HepG2 (cell line): Measurements from ENCODE around the gene ATRIP. TPM values are rescaled to one million over a fixed set of nuclear protein-coding genes. Genes with fewer than 3 reads are reported as not detected.
A peak's percentile ranks its signal among the peaks of the same experiment; 100 is the strongest.

Experiments
- ARNT2 ChIP-seq: sonication (generic); formaldehyde crosslinking; IDR thresholded peaks from 2 replicates; pipeline ENCODE4 v1.8.0; 2022; ENCODE audit warnings: mild to moderate bottlenecking, low read depth, missing genetic modification reagents, moderate library complexity
- ARNTL ChIP-seq: sonication (generic); formaldehyde crosslinking; IDR thresholded peaks from 2 replicates; pipeline ENCODE4 v1.4.0; 2020; ENCODE audit warnings: mild to moderate bottlenecking, missing genetic modification reagents
- CHD4 ChIP-seq: fragments of 200-600 bp; sonication (generic); IDR thresholded peaks from 2 replicates; pipeline ENCODE4 v1.7.0; 2017; ENCODE audit warnings: mild to moderate bottlenecking, low read length, borderline replicate concordance
- NCOA5 ChIP-seq: sonication (generic); formaldehyde crosslinking; IDR thresholded peaks from 2 replicates; pipeline ENCODE4 v1.4.0; 2020; ENCODE audit warnings: missing genetic modification reagents
- NFE2L2 ChIP-seq: fragments of 150-350 bp; IDR thresholded peaks from 2 replicates; pipeline ENCODE4 v1.6.1; 2014; ENCODE audit warnings: low read length
- SMARCE1 ChIP-seq: fragments of 450-650 bp; IDR thresholded peaks from 2 replicates; pipeline ENCODE4 v1.6.1; 2017; ENCODE audit warnings: borderline replicate concordance
- STAT5B ChIP-seq: sonication (generic); formaldehyde crosslinking; IDR thresholded peaks from 2 replicates; pipeline ENCODE4 v1.4.0; 2020; ENCODE audit warnings: missing genetic modification reagents
- U2AF2 ChIP-seq: fragments of 200-400 bp; formaldehyde crosslinking; IDR thresholded peaks from 2 replicates; pipeline ENCODE4 v1.6.1; 2017; ENCODE audit warnings: low read depth, mild to moderate bottlenecking, low read length
- ZNF256 ChIP-seq: sonication (generic); formaldehyde crosslinking; conservative IDR thresholded peaks from 2 replicates; pipeline ENCODE4 v1.4.0; 2020; ENCODE audit warnings: missing genetic modification reagents
- ZNF530 ChIP-seq: sonication (generic); formaldehyde crosslinking; IDR thresholded peaks from 2 replicates; pipeline ENCODE4 v1.5.0; 2020; ENCODE audit warnings: low read depth, mild to moderate bottlenecking, missing genetic modification reagents
- ZNF678 ChIP-seq: sonication (generic); formaldehyde crosslinking; IDR thresholded peaks from 2 replicates; pipeline ENCODE4 v1.4.0; 2020; ENCODE audit warnings: mild to moderate bottlenecking, missing genetic modification reagents
- polyA plus RNA-seq, 8 experiments: library from polyadenylated mRNA; depleted of rRNA in 3 of 8; stranded (reverse) in 7 of 8; unstranded in 1 of 8; fragments of >200 nt; fragmentation: Illumina TruSeq in 4 of 8; extraction: Trizol in 4 of 8; gene quantifications; 2 replicates each; pipeline versions ENCODE4 v1.2.1 to v1.2.3, GENCODE V29; 2011 to 2016; ENCODE audit warnings: low read depth in 4 of 8, missing spikeins in 1 of 8, mixed read lengths in 1 of 8; ENCODE audit not compliant: insufficient read depth in 1 of 8
- total RNA-seq, 5 experiments: library from RNA; depleted of rRNA; stranded (reverse); fragments of >200 nt; fragmentation: Illumina TruSeq; extraction: Trizol; gene quantifications; 2 replicates each; pipeline ENCODE4 v1.2.3, GENCODE V29; 2016; ENCODE audit warnings: low read depth in 1 of 5
- TF ChIP-seq, protein P1 (sequence below): sonication (generic); formaldehyde crosslinking; IDR thresholded peaks from 2 replicates; pipeline ENCODE4 v1.9.0; 2021; ENCODE audit warnings: missing genetic modification reagents, borderline replicate concordance
- TF ChIP-seq, protein P2 (sequence below): sonication (generic); formaldehyde crosslinking; IDR thresholded peaks from 2 replicates; pipeline ENCODE4 v1.8.0; 2022; ENCODE audit warnings: missing genetic modification reagents, low read depth, mild to moderate bottlenecking, borderline replicate concordance
- TF ChIP-seq, protein P3 (sequence below), 2 experiments: fragments of 450-650 bp in 1 of 2; sonication (generic) in 1 of 2; formaldehyde crosslinking; IDR thresholded peaks; 2 replicates each; pipeline versions ENCODE4 v1.5.0 to v1.8.0; 2020 to 2022; ENCODE audit warnings: mild to moderate bottlenecking in 1 of 2, missing genetic modification reagents in 1 of 2
- TF ChIP-seq, protein P4 (sequence below): sonication (generic); formaldehyde crosslinking; IDR thresholded peaks from 2 replicates; pipeline ENCODE4 v1.5.1; 2020; ENCODE audit warnings: mild to moderate bottlenecking, missing genetic modification reagents, borderline replicate concordance
- TF ChIP-seq, protein P5 (sequence below): sonication (generic); formaldehyde crosslinking; IDR thresholded peaks from 2 replicates; pipeline ENCODE4 v1.4.0; 2020; ENCODE audit warnings: mild to moderate bottlenecking, missing genetic modification reagents, borderline replicate concordance
- TF ChIP-seq, protein P6 (sequence below): sonication (generic); formaldehyde crosslinking; IDR thresholded peaks from 2 replicates; pipeline ENCODE4 v1.4.0; 2020; ENCODE audit warnings: mild to moderate bottlenecking, missing genetic modification reagents

Gene ATRIP
- total and polyA plus RNA-seq, 2 of the 13 experiments (the other 11 are each of a cell fraction or from before 2014, with no cell fraction given), result 5.1 to 12.5 TPM

DNA sequence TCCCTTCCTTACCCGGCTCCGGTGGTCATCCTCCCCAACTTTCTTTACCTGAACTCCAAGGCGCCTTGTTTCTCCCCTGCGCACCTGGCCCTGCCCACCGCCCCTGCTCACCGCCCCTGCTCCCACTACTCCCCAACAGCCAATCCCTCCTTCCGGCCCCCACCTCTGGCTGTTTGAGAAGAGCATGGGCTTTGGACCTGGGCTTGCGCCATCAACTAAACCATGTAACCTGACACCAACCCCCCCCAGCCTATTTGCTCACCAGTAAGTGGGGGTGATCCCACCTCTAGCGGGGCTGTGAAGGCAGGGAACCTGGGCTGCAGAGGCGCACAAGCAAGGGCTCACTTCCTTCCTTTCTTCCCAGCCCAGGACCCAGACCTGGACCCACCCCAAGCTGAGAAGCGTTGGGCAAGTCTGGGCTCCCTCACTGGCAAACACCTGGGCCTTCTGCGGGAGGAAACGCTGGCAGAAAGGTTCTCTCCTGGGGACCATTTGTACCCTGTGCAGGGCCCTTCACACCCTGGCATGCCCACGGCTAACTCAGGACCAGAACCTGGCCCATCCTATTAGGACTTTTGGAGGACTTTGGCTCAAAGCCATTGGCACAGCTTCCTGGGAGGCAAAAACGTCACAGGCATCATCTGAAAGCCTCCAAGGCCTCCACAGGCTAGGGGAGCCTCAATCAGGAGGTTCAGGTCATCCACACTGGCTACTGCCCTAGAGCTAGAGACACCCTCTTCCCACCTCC is 16.4 kb upstream of the ATRIP start, which contains the start of gene PLXNB1 (continued):
- TF ChIP-seq, protein P1, sequence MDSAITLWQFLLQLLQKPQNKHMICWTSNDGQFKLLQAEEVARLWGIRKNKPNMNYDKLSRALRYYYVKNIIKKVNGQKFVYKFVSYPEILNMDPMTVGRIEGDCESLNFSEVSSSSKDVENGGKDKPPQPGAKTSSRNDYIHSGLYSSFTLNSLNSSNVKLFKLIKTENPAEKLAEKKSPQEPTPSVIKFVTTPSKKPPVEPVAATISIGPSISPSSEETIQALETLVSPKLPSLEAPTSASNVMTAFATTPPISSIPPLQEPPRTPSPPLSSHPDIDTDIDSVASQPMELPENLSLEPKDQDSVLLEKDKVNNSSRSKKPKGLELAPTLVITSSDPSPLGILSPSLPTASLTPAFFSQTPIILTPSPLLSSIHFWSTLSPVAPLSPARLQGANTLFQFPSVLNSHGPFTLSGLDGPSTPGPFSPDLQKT (CRISPR knock-in tag), result no peak
- TF ChIP-seq, protein P2, sequence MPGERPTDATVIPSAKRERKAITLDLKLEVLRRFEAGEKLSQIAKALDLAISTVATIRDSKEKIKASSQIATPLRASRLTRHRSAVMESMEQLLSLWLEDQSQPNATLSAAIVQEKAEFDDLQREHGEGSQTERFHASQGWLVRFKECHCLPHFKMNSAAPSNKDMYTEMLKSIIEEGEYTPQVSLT (CRISPR knock-in tag), result no peak
- TF ChIP-seq, protein P3, sequence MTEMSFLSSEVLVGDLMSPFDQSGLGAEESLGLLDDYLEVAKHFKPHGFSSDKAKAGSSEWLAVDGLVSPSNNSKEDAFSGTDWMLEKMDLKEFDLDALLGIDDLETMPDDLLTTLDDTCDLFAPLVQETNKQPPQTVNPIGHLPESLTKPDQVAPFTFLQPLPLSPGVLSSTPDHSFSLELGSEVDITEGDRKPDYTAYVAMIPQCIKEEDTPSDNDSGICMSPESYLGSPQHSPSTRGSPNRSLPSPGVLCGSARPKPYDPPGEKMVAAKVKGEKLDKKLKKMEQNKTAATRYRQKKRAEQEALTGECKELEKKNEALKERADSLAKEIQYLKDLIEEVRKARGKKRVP (CRISPR knock-in tag; IDR thresholded peaks at IDR 0.05), result peak in 1 of 2 experiments; percentile 90; a peak in 2 of 4 replicates
- TF ChIP-seq CHD4 (no peak), STAT5B (CRISPR knock-in tag) (no peak), NFE2L2 (no peak), NCOA5 (no peak), ZNF678 (0 out of 2 replicates have a peak, but pooled peaks have one; percentile 61), ARNT2 (CRISPR knock-in tag) (peak; percentile 42; the same call in 1 of the 2 replicates), ARNTL (peak; percentile 95), SMARCE1 (no peak), U2AF2 (no peak), ZNF256 (CRISPR knock-in tag) (no peak), ZNF530 (CRISPR knock-in tag) (no peak)
- TF ChIP-seq, protein P4, sequence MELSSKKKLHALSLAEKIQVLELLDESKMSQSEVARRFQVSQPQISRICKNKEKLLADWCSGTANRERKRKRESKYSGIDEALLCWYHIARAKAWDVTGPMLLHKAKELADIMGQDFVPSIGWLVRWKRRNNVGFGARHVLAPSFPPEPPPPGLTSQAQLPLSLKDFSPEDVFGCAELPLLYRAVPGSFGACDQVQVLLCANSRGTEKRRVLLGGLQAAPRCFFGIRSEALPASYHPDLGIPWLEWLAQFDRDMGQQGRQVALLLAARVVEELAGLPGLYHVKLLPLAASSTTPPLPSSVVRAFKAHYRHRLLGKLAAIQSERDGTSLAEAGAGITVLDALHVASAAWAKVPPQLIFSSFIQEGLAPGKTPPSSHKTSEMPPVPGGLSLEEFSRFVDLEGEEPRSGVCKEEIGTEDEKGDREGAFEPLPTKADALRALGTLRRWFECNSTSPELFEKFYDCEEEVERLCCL (CRISPR knock-in tag), result 0 out of 2 replicates have a peak, but pooled peaks have one; percentile 25
- TF ChIP-seq, protein P5, sequence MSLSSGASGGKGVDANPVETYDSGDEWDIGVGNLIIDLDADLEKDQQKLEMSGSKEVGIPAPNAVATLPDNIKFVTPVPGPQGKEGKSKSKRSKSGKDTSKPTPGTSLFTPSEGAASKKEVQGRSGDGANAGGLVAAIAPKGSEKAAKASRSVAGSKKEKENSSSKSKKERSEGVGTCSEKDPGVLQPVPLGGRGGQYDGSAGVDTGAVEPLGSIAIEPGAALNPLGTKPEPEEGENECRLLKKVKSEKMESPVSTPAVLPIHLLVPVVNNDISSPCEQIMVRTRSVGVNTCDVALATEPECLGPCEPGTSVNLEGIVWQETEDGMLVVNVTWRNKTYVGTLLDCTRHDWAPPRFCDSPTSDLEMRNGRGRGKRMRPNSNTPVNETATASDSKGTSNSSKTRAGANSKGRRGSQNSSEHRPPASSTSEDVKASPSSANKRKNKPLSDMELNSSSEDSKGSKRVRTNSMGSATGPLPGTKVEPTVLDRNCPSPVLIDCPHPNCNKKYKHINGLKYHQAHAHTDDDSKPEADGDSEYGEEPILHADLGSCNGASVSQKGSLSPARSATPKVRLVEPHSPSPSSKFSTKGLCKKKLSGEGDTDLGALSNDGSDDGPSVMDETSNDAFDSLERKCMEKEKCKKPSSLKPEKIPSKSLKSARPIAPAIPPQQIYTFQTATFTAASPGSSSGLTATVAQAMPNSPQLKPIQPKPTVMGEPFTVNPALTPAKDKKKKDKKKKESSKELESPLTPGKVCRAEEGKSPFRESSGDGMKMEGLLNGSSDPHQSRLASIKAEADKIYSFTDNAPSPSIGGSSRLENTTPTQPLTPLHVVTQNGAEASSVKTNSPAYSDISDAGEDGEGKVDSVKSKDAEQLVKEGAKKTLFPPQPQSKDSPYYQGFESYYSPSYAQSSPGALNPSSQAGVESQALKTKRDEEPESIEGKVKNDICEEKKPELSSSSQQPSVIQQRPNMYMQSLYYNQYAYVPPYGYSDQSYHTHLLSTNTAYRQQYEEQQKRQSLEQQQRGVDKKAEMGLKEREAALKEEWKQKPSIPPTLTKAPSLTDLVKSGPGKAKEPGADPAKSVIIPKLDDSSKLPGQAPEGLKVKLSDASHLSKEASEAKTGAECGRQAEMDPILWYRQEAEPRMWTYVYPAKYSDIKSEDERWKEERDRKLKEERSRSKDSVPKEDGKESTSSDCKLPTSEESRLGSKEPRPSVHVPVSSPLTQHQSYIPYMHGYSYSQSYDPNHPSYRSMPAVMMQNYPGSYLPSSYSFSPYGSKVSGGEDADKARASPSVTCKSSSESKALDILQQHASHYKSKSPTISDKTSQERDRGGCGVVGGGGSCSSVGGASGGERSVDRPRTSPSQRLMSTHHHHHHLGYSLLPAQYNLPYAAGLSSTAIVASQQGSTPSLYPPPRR, result peak; percentile 97
- TF ChIP-seq, protein P6, sequence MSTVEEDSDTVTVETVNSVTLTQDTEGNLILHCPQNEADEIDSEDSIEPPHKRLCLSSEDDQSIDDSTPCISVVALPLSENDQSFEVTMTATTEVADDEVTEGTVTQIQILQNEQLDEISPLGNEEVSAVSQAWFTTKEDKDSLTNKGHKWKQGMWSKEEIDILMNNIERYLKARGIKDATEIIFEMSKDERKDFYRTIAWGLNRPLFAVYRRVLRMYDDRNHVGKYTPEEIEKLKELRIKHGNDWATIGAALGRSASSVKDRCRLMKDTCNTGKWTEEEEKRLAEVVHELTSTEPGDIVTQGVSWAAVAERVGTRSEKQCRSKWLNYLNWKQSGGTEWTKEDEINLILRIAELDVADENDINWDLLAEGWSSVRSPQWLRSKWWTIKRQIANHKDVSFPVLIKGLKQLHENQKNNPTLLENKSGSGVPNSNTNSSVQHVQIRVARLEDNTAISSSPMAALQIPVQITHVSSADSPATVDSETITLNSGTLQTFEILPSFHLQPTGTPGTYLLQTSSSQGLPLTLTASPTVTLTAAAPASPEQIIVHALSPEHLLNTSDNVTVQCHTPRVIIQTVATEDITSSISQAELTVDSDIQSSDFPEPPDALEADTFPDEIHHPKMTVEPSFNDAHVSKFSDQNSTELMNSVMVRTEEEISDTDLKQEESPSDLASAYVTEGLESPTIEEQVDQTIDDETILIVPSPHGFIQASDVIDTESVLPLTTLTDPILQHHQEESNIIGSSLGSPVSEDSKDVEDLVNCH (CRISPR knock-in tag), result no peak
